Brain microvascular endothelial cell (primary cell): Measurements from ENCODE around the gene RNF34.

Experiments used
- DNase-seq: peaks from one replicate; pipeline ENCODE4 v3.0.0-alpha.2; 2020
- H3K27ac ChIP-seq: fragments of 250-450 bp; sonication (Bioruptor Pico); 2 replicates; pipeline ENCODE4 v1.5.1; 2020; ENCODE audit warnings: mild to moderate bottlenecking, moderate library complexity
- H3K27me3 ChIP-seq: fragments of 250-450 bp; sonication (Bioruptor Pico); replicated peaks from 2 replicates; pipeline ENCODE4 v1.5.1; 2020; ENCODE audit warnings: mild to moderate bottlenecking
- H3K36me3 ChIP-seq: fragments of 250-450 bp; sonication (Bioruptor Pico); replicated peaks from 2 replicates; pipeline ENCODE4 v1.5.1; 2020; ENCODE audit warnings: mild to moderate bottlenecking
- H3K4me3 ChIP-seq: 2 replicates; pipeline ENCODE4 v1.5.1; 2011; ENCODE audit warnings: low read depth, mild to moderate bottlenecking, control low read depth, low read length, moderate library complexity
- in situ Hi-C: cut with HindIII; loops from 2 replicates; pipeline ENCODE4 v1.10.0; 2017; ENCODE audit warnings: low sequenced_read_pairs, low pct_ligation_motif_present
- TF ChIP-seq, protein P1 (sequence below): IDR thresholded peaks from 2 replicates; pipeline ENCODE4 v1.5.1; 2011; ENCODE audit warnings: low read depth, mild to moderate bottlenecking, moderate library complexity, low read length, control low read depth, inconsistent platforms; ENCODE audit errors: missing control alignments

RNF34 gene

DNA sequence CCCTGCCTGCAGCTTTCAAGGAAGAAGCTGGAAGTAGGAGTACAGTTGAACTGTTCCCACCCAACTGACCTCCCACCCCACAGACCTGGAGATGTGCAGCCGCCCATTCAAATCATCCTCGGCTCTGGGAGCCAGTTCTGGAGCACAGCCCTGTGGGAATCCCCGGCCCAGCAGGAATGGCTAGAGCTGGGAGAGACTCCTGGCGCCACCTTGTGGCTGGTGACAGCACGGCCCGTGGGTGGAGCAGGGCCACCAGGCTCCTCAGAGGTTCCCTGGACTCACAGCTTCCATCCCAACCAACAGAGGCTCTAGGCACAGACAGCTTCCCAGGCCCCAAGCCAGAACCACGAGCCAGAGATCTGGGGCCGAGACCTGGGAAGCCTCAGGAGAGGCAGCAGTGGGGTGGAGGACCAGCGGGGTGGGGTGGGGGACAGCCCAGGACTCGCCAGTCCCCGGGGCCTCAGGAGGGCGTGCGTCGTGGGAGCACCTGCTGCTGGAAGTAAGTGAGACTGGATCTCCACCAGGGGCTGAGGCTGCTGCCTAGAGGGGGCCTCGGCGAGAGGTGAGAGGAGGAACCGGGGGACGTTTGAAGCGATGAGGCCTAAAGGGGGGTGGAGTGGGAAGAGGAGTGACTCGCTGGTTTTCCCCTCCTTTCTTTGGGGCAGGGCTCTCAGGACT lies 43.4 kb downstream of the RNF34 start:
- TF ChIP-seq, protein P1, sequence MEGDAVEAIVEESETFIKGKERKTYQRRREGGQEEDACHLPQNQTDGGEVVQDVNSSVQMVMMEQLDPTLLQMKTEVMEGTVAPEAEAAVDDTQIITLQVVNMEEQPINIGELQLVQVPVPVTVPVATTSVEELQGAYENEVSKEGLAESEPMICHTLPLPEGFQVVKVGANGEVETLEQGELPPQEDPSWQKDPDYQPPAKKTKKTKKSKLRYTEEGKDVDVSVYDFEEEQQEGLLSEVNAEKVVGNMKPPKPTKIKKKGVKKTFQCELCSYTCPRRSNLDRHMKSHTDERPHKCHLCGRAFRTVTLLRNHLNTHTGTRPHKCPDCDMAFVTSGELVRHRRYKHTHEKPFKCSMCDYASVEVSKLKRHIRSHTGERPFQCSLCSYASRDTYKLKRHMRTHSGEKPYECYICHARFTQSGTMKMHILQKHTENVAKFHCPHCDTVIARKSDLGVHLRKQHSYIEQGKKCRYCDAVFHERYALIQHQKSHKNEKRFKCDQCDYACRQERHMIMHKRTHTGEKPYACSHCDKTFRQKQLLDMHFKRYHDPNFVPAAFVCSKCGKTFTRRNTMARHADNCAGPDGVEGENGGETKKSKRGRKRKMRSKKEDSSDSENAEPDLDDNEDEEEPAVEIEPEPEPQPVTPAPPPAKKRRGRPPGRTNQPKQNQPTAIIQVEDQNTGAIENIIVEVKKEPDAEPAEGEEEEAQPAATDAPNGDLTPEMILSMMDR = peak; percentile 98
- in situ Hi-C loops = no loop called here
- Histone ChIP-seq H3K4me3 (no peak overlapping the region), H3K27ac (no peak overlapping the region), H3K27me3 (no peaks in the 10 kb centered on the region), H3K36me3 (peaks cover 11% of the 10 kb centered on the region)
- peak; percentile 77 for DNase-seq

DNA sequence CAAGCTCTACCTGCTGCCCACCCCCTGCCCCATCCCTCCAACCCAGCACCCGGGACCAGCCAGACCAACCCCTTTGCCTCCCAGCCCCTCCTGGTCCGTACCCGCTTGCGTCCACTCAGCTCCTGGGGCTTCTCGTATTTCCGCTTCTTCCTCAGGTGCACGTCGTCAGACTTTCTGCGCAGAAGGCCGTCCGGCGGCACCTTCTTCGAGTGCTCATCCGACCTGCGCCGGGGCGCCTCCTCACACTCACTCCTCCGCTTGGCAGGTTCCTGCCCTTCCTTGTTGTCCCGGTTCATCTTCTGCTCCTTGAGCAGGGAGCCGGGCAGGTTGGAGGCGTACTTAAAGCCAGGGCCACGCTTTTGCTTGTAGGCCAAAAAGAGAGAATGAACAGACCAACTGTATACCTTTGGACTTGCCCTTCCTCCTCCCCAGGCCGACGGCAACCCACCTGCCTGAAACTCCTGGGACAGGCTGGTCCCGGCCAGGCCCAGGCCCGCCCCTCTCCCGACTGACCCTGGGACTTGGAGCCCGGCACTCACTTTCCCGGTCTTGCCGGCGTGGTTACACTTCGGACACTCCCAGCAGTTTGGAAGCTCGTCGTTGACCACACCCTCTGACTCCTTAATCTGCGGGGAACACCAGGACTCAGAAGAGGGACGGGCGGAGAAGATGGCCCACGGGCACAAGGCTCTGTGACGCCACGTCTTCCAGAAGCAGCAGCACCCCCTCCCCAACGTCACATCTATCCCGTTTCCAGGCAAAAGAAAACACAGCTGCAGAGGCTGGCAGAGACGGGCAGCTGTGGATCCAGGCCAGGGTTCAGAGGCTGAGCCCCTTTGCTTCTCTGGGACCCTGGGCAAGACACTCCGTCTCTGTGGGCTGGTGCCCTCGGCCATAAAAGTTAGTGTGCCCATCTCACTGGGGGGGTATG lies 44.3 kb downstream of the RNF34 start:
- in situ Hi-C loops = no loop called here
- DNase-seq = no peak
- Histone ChIP-seq H3K27me3 (no peaks in the 10 kb centered on the region), H3K4me3 (no peak overlapping the region), H3K27ac (no peak overlapping the region), H3K36me3 (peaks cover 11% of the 10 kb centered on the region)
- TF ChIP-seq, protein P1 = no peak

DNA sequence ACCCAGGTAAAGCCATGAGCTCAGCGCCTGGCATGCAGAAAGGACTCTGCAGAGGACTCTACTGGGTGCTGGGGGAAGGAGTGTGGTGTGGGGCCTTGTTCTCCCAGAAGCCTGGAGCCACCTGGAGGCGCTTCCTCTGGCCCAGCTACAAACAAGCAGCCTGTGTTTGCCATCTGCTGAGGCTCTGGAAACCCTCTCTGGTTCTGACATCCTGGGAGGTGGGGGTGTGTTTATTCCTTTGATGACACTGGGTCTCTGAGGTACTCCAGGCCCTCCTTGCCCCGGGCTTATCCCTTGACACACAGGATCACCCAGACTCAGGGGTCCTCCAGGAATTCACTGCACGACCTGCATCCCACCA lies 44.9 kb downstream of the RNF34 start:
- no peaks in the 10 kb centered on the region for H3K27me3 ChIP-seq
- H3K4me3 ChIP-seq = no peak overlapping the region
- in situ Hi-C loops = no loop called here
- H3K27ac ChIP-seq = no peak overlapping the region
- no peak for DNase-seq
- TF ChIP-seq, protein P1 = no peak
- peaks cover 6% of the 10 kb centered on the region for H3K36me3 ChIP-seq

DNA sequence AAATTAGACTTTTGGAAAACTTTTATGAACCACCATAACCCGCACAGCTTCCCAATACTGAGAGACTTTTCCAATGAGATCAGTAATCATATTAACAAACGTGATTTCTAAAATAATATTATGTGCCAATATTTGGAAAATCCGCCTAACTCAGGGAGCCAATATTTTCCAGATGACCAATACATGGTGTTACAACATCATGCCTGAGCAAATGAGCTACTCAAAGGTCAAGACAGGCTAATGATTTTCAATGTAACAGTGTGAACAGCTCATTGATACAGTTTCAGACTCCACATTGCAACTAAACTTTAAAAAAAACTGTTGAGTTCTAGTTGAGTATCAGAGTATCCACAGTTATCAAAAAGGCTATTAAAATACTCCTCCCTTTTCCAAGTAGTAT lies 46.8 kb downstream of the RNF34 start:
- DNase-seq = no peak
- TF ChIP-seq, protein P1 = no peak
- H3K4me3 ChIP-seq = no peak overlapping the region
- in situ Hi-C loops = no loop called here
- H3K27ac ChIP-seq = no peak overlapping the region
- peaks cover 4% of the 10 kb centered on the region for H3K36me3 ChIP-seq
- no peaks in the 10 kb centered on the region for H3K27me3 ChIP-seq

DNA sequence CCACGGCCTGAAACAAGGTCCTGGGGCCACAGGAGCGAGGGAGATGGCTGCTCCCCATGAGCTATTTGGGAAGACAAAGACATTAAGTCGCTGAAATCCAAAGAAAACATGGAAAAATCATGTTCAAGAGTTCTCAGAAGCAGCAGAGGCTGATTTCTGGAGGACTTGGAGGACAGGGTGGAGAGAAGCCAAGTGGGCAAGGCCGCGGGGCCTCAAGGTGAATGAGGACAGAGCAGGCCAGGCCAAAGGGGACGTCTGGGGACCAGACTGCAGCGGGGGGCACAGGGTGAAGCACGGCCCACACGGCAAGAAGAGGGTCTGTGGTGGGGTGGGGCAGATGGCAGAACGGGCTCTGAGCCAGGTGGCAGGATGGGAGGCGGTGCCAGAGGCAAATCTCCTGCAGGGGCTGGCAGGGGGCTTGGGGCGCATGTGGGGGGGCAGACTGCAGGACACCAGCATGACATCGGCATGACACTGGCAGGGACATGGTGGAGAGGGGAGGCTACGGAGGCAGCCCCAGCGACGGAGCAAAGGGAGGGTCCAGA lies 48.9 kb downstream of the RNF34 start:
- no peak for DNase-seq
- H3K27me3 ChIP-seq = no peaks in the 10 kb centered on the region
- TF ChIP-seq, protein P1 = no peak
- H3K4me3 ChIP-seq = no peak overlapping the region
- in situ Hi-C loops = no loop called here
- peaks cover 3% of the 10 kb centered on the region for H3K36me3 ChIP-seq
- H3K27ac ChIP-seq = no peak overlapping the region
